ENCODE data around the gene DHFR. TPM values are rescaled to one million over a fixed set of nuclear protein-coding genes. Genes with fewer than 3 reads are reported as not detected.
"Not testable (repeated sequence)": the region's sequence is repeated elsewhere in the genome, so short reads cannot be mapped to it uniquely, and the experiment has no call there.

DHFR gene
- total RNA-seq, 2 donors from 2014 or later = 26.5 to 77.7 TPM

GRCh38 chr5:80591352-80591751, 63.4 kb downstream of the DHFR start:
- no peak for DNase-seq
- no peaks in the 10 kb centered on the region for H3K27me3 ChIP-seq
- no peak overlapping the region for H3K4me3 ChIP-seq
- H3K36me3 ChIP-seq = no peaks in the 10 kb centered on the region
- no peak overlapping the region for H3K9ac ChIP-seq (ENCODE audit: low read depth in 2 of 2, low read length in 2 of 2)
- intact Hi-C loops (cut with DNase I) = no loop called here
- H3K4me1 ChIP-seq = no peaks in the 10 kb centered on the region
- TF ChIP-seq CTCF (IDR thresholded peaks at IDR 0.05) = no peak
- no peaks in the 10 kb centered on the region for H3K9me3 ChIP-seq
- H3K27ac ChIP-seq = no peak overlapping the region

- TF ChIP-seq CTCF (IDR thresholded peaks at IDR 0.05) = no peak
- H3K9ac ChIP-seq (ENCODE audit: low read depth in 2 of 2, low read length in 2 of 2) = no peak overlapping the region
- no peak for DNase-seq
- no peak overlapping the region for H3K4me3 ChIP-seq
- H3K4me1 ChIP-seq = no peaks in the 10 kb centered on the region
- H3K27ac ChIP-seq = no peak overlapping the region
- no peaks in the 10 kb centered on the region for H3K36me3 ChIP-seq
- no peaks in the 10 kb centered on the region for H3K27me3 ChIP-seq
- no peaks in the 10 kb centered on the region for H3K9me3 ChIP-seq
- intact Hi-C loops (cut with DNase I) = no loop called here
Observed at GRCh38 chr5:80590766-80591165, 64.0 kb downstream of the DHFR start.

GRCh38 chr5:80588858-80589540, 65.8 kb downstream of the DHFR start:
- DNase-seq = no peak
- no peaks in the 10 kb centered on the region for H3K4me1 ChIP-seq
- no peak for TF ChIP-seq CTCF (IDR thresholded peaks at IDR 0.05)
- no peaks in the 10 kb centered on the region for H3K9me3 ChIP-seq
- intact Hi-C loops (cut with DNase I) = no loop called here
- no peaks in the 10 kb centered on the region for H3K27me3 ChIP-seq
- H3K4me3 ChIP-seq = no peak overlapping the region
- H3K36me3 ChIP-seq = no peaks in the 10 kb centered on the region
- H3K9ac ChIP-seq (ENCODE audit: low read depth in 2 of 2, low read length in 2 of 2) = no peak overlapping the region
- H3K27ac ChIP-seq = no peak overlapping the region

GRCh38 chr5:80584770-80585169, 70.0 kb downstream of the DHFR start:
- no peak for TF ChIP-seq CTCF (IDR thresholded peaks at IDR 0.05)
- no peak for DNase-seq
- Histone ChIP-seq H3K36me3 (no peaks in the 10 kb centered on the region), H3K9me3 (no peaks in the 10 kb centered on the region), H3K4me3 (no peak overlapping the region), H3K4me1 (no peaks in the 10 kb centered on the region), H3K9ac (ENCODE audit: low read depth in 2 of 2, low read length in 2 of 2) (no peak overlapping the region), H3K27ac (no peak overlapping the region), H3K27me3 (no peaks in the 10 kb centered on the region)
- intact Hi-C loops (cut with DNase I) = no loop called here

GRCh38 chr5:80580291-80580690, 74.5 kb downstream of the DHFR start:
- H3K27me3 ChIP-seq; H3K4me1 ChIP-seq; H3K9ac ChIP-seq (ENCODE audit: low read depth in 2 of 2, low read length in 2 of 2); H3K9me3 ChIP-seq; H3K27ac ChIP-seq; DNase-seq; H3K36me3 ChIP-seq; intact Hi-C loops (cut with DNase I); H3K4me3 ChIP-seq: not testable (repeated sequence)

GRCh38 chr5:80579050-80579449, 75.7 kb downstream of the DHFR start:
- Histone ChIP-seq H3K36me3 (no peaks in the 10 kb centered on the region), H3K27me3 (no peaks in the 10 kb centered on the region), H3K9me3 (no peaks in the 10 kb centered on the region), H3K9ac (ENCODE audit: low read depth in 2 of 2, low read length in 2 of 2) (no peak overlapping the region), H3K4me1 (no peaks in the 10 kb centered on the region), H3K4me3 (no peak overlapping the region), H3K27ac (no peak overlapping the region)
- DNase-seq = no peak
- no peak for TF ChIP-seq CTCF (IDR thresholded peaks at IDR 0.05)
- intact Hi-C loops (cut with DNase I) = no loop called here

All from colonic mucosa (tissue), 4 donors.